Activated T-cell treated with anti-CD3 and anti-CD28 coated beads, Interleukin-2, amount 50 U/mL, for 72 hours (primary cell): ENCODE measurements around the gene TWNK. TPM values are rescaled to one million over a fixed set of nuclear protein-coding genes. Genes with fewer than 3 reads are reported as not detected.
"Not testable (repeated sequence)": the region's sequence is repeated elsewhere in the genome, so short reads cannot be mapped to it uniquely, and the experiment has no call there.

Source experiments
- ATAC-seq, 2 donors: fragments of 150-1000 bp; cut with Tn5 transposase; replicated peaks in 1 of 2; 2 replicates each; pipeline ENCODE4 v1.10.0; 2021; ENCODE audit warnings: moderate library complexity in 2 of 2, mild to moderate bottlenecking in 1 of 2
- DNase-seq, 2 donors: peaks; one replicate each; pipeline ENCODE4 v3.0.0; 2021 to 2022; ENCODE audit warnings: mixed read lengths in 1 of 2
- H3K27ac Mint-ChIP-seq: one replicate; pipeline ENCODE4 v1.8.0; 2022; ENCODE audit warnings: mild to moderate bottlenecking, moderate library complexity, mixed read lengths
- H3K27me3 Mint-ChIP-seq: one replicate; pipeline ENCODE4 v1.8.0; 2022; ENCODE audit warnings: low read depth, mixed read lengths
- H3K36me3 Mint-ChIP-seq, 2 donors: one replicate each; pipeline ENCODE4 v1.8.0; 2022; ENCODE audit warnings: mixed read lengths in 2 of 2, mild to moderate bottlenecking in 1 of 2; ENCODE audit not compliant: insufficient read depth in 2 of 2
- H3K4me1 Mint-ChIP-seq: one replicate; pipeline ENCODE4 v1.8.0; 2022; ENCODE audit warnings: low read depth, mixed read lengths
- H3K4me3 Mint-ChIP-seq, 2 donors: one replicate each; pipeline ENCODE4 v1.8.0; 2022; ENCODE audit warnings: mild to moderate bottlenecking in 2 of 2, mixed read lengths in 2 of 2, moderate library complexity in 2 of 2
- H3K9me3 Mint-ChIP-seq, 2 donors: one replicate each; pipeline ENCODE4 v1.8.0; 2022; ENCODE audit warnings: mixed read lengths in 2 of 2
- total RNA-seq, 2 donors: library from RNA; stranded (reverse); gene quantifications; one replicate each; pipeline ENCODE4 v1.2.3, GENCODE V29; 2022

The TWNK gene
- total RNA-seq, 2 donors from 2014 or later = 12.0 to 12.3 TPM

- Mint-ChIP-seq H3K4me3 (no peak overlapping the region), H3K9me3 (no peaks in the 10 kb centered on the region), H3K27me3 (peaks cover 7% of the 10 kb centered on the region), H3K4me1 (peaks cover 18% of the 10 kb centered on the region), H3K36me3 (no peaks in the 10 kb centered on the region), H3K27ac (no peak overlapping the region)
- no peak for ATAC-seq
- no peak for DNase-seq
These were observed 41.3 kb downstream of the TWNK start for GRCh38 chr10:101028446-101029337.

GRCh38 chr10:101029520-101030295 is 42.4 kb downstream of the TWNK start:
- no peaks in the 10 kb centered on the region for H3K36me3 Mint-ChIP-seq
- ATAC-seq (no peak), DNase-seq (no peak)
- peaks cover 18% of the 10 kb centered on the region for H3K4me1 Mint-ChIP-seq
- H3K4me3 Mint-ChIP-seq = no peak overlapping the region
- peaks cover 7% of the 10 kb centered on the region for H3K27me3 Mint-ChIP-seq
- H3K27ac Mint-ChIP-seq = no peak overlapping the region
- H3K9me3 Mint-ChIP-seq = no peaks in the 10 kb centered on the region

GRCh38 chr10:101030496-101031127 is 43.3 kb downstream of the TWNK start:
- peak overlapping the region; percentile 84 to 91 for H3K4me3 Mint-ChIP-seq
- peaks cover 18% of the 10 kb centered on the region for H3K4me1 Mint-ChIP-seq
- no peaks in the 10 kb centered on the region for H3K9me3 Mint-ChIP-seq
- H3K36me3 Mint-ChIP-seq = no peaks in the 10 kb centered on the region
- ATAC-seq (no peak), DNase-seq (no peak)
- H3K27me3 Mint-ChIP-seq = peaks cover 7% of the 10 kb centered on the region
- H3K27ac Mint-ChIP-seq = no peak overlapping the region

GRCh38 chr10:101031128-101031795 is 43.9 kb downstream of the TWNK start, which contains the start of the genes PDZD7 and SFXN3:
Gene PDZD7 (minus strand): TSS chr10:101031129. CDS start chr10:101030219, 910 bp downstream.
Gene SFXN3 (plus strand): TSS chr10:101031234. CDS start chr10:101034695, 3,461 bp downstream.
- peak within 1 kb of the TSS; percentile 84 to 91 for H3K4me3 Mint-ChIP-seq
- H3K4me1 Mint-ChIP-seq = peaks cover 18% of the 10 kb centered on the region
- no peaks in the 10 kb centered on the region for H3K36me3 Mint-ChIP-seq
- H3K27ac Mint-ChIP-seq = peak within 1 kb of the TSS; percentile 38
- no peaks in the 10 kb centered on the region for H3K9me3 Mint-ChIP-seq
- H3K27me3 Mint-ChIP-seq = peaks cover 7% of the 10 kb centered on the region
- DNase-seq (peak; percentile 97 to 98), ATAC-seq (peak; percentile 85 to 87)

- no peaks in the 10 kb centered on the region for H3K9me3 Mint-ChIP-seq
- H3K27me3 Mint-ChIP-seq = peaks cover 7% of the 10 kb centered on the region
- peak overlapping the region; percentile 38 for H3K27ac Mint-ChIP-seq
- peak overlapping the region; percentile 84 to 91 for H3K4me3 Mint-ChIP-seq
- H3K4me1 Mint-ChIP-seq = peaks cover 18% of the 10 kb centered on the region
- H3K36me3 Mint-ChIP-seq = no peaks in the 10 kb centered on the region
- DNase-seq = peak; percentile 68 to 69
- peak; percentile 46 to 61 for ATAC-seq
These were observed 44.7 kb downstream of the TWNK start for GRCh38 chr10:101031796-101032636.

GRCh38 chr10:101032637-101033224 is 45.4 kb downstream of the TWNK start:
- Mint-ChIP-seq H3K4me3 (peak overlapping the region; percentile 84 to 91), H3K27ac (peak overlapping the region; percentile 3), H3K36me3 (no peaks in the 10 kb centered on the region), H3K9me3 (no peaks in the 10 kb centered on the region), H3K27me3 (peaks cover 7% of the 10 kb centered on the region), H3K4me1 (peaks cover 18% of the 10 kb centered on the region)
- DNase-seq (peak; percentile 56 to 68), ATAC-seq (peak; percentile 62 to 70)

GRCh38 chr10:101033276-101033675 is 45.9 kb downstream of the TWNK start:
- H3K4me1 Mint-ChIP-seq = peaks cover 18% of the 10 kb centered on the region
- no peak overlapping the region for H3K27ac Mint-ChIP-seq
- ATAC-seq (no peak), DNase-seq (no peak)
- H3K4me3 Mint-ChIP-seq = peak overlapping the region; percentile 20 to 56
- peaks cover 7% of the 10 kb centered on the region for H3K27me3 Mint-ChIP-seq
- H3K36me3 Mint-ChIP-seq = no peaks in the 10 kb centered on the region
- no peaks in the 10 kb centered on the region for H3K9me3 Mint-ChIP-seq

- ATAC-seq, H3K27ac Mint-ChIP-seq, H3K9me3 Mint-ChIP-seq, H3K36me3 Mint-ChIP-seq, DNase-seq, H3K4me3 Mint-ChIP-seq, H3K27me3 Mint-ChIP-seq: not testable (repeated sequence)
- peaks cover 18% of the 10 kb centered on the region for H3K4me1 Mint-ChIP-seq
These were observed 47.1 kb downstream of the TWNK start for GRCh38 chr10:101034404-101034803.

- H3K9me3 Mint-ChIP-seq = no peaks in the 10 kb centered on the region
- H3K4me3 Mint-ChIP-seq = no peak overlapping the region
- ATAC-seq (no peak), DNase-seq (no peak)
- H3K27me3 Mint-ChIP-seq = no peaks in the 10 kb centered on the region
- no peak overlapping the region for H3K27ac Mint-ChIP-seq
- peaks cover 18% of the 10 kb centered on the region for H3K4me1 Mint-ChIP-seq
- H3K36me3 Mint-ChIP-seq = no peaks in the 10 kb centered on the region
These were observed 48.0 kb downstream of the TWNK start for GRCh38 chr10:101035314-101035713.

- H3K4me3 Mint-ChIP-seq = no peak overlapping the region
These were observed 48.8 kb downstream of the TWNK start for GRCh38 chr10:101035916-101036702.

GRCh38 chr10:101036726-101037125 is 49.4 kb downstream of the TWNK start:
- Mint-ChIP-seq H3K27ac (no peak overlapping the region), H3K9me3 (no peaks in the 10 kb centered on the region), H3K4me3 (no peak overlapping the region), H3K27me3 (no peaks in the 10 kb centered on the region), H3K4me1 (peaks cover 15% of the 10 kb centered on the region), H3K36me3 (no peaks in the 10 kb centered on the region)
- DNase-seq = no peak
- ATAC-seq = no peak

More at GRCh38 chr10:101035916-101036702, 48.8 kb downstream of the TWNK start:
- no peaks in the 10 kb centered on the region for H3K9me3 Mint-ChIP-seq
- ATAC-seq = no peak
- H3K27ac Mint-ChIP-seq = no peak overlapping the region
- no peaks in the 10 kb centered on the region for H3K27me3 Mint-ChIP-seq
- peaks cover 18% of the 10 kb centered on the region for H3K4me1 Mint-ChIP-seq
- DNase-seq = no peak
- no peaks in the 10 kb centered on the region for H3K36me3 Mint-ChIP-seq
